Measurements from ENCODE around the gene PDE4B.

- no peak for TF ChIP-seq CTCF (IDR thresholded peaks at IDR 0.05)
- TF ChIP-seq POLR2AphosphoS5 (IDR thresholded peaks at IDR 0.05): no peak
Measured at GRCh38 chr1:66226985-66227384, 434.3 kb downstream of the PDE4B start.
